GM12878 (cell line): Measurements from ENCODE around the gene NFKBIE. TPM values are rescaled to one million over a fixed set of nuclear protein-coding genes. Genes with fewer than 3 reads are reported as not detected.

Experiments
- ATAC-seq: fragments of 200-7000 bp; cut with Tn5 transposase; 3 replicates; pipeline ENCODE4 v1.9.1; 2020; ENCODE audit warnings: mild to moderate bottlenecking, moderate library complexity
- BruUV-seq: library from RNA; stranded (reverse); fragments of 400-500 nt; replicated peaks from 2 replicates; lab custom pipeline; 2021; lab: Mats Ljungman, UMichigan
- CTCF ChIA-PET: fragments of 300-600 bp; sonication (Branson Sonifier 250); formaldehyde crosslinking; extraction: SDS; loops from one replicate; lab custom pipeline; 2021; ENCODE audit warnings: inconsistent platforms; lab: Yijun Ruan, JAX
- POLR2A ChIA-PET: fragments of 350-600 bp; formaldehyde crosslinking; extraction: SDS; loops from one replicate; lab custom pipeline; 2021; ENCODE audit warnings: inconsistent platforms; lab: Charles Lee
- RAD21 ChIA-PET: fragments of 300-600 bp; sonication (Branson Sonifier 250); formaldehyde crosslinking; loops from one replicate; lab custom pipeline; 2023; ENCODE audit warnings: antibody characterized with exemption; ENCODE audit not compliant: unreplicated experiment; lab: Charles Lee
- SMC1A ChIA-PET: fragments of 300-600 bp; sonication (Branson Sonifier 250); formaldehyde crosslinking; loops from one replicate; lab custom pipeline; 2023; ENCODE audit not compliant: unreplicated experiment, uncharacterized antibody; lab: Charles Lee
- DNase-seq: peaks from one replicate; pipeline ENCODE4 v3.0.0-alpha.2; 2011; ENCODE audit warnings: low read depth, low spot score
- FAIRE-seq: peaks from 3 replicates; lab custom pipeline; 2011; peaks lifted over from hg19 to GRCh38; lab: Jason Lieb, UNC
- H2AFZ ChIP-seq: 2 replicates; pipeline ENCODE4 v1.6.0; 2011; ENCODE audit warnings: low read depth, low read length, control low read depth; ENCODE audit not compliant: control insufficient read depth
- H3K27ac ChIP-seq: 2 replicates; pipeline ENCODE4 v1.5.1; 2011; ENCODE audit warnings: control low read depth; ENCODE audit not compliant: control insufficient read depth, insufficient read depth
- H3K27me3 ChIP-seq, 2 experiments: replicated peaks in 1 of 2; 2 replicates each; pipeline versions ENCODE4 v1.6.0 to v1.6.1; 2011; ENCODE audit warnings: low read length in 1 of 2; ENCODE audit not compliant: control insufficient read depth in 2 of 2, insufficient read depth in 2 of 2
- H3K36me3 ChIP-seq, 2 experiments: 2 replicates each; pipeline ENCODE4 v1.5.1; 2011; ENCODE audit warnings: low read length in 1 of 2; ENCODE audit not compliant: control insufficient read depth in 2 of 2, insufficient read depth in 2 of 2
- H3K4me1 ChIP-seq: 2 replicates; pipeline ENCODE4 v1.6.1; 2011; ENCODE audit warnings: mild to moderate bottlenecking, low read length, moderate library complexity, mixed read lengths; ENCODE audit not compliant: control insufficient read depth, insufficient read depth
- H3K4me2 ChIP-seq: 2 replicates; pipeline ENCODE4 v1.6.0; 2011; ENCODE audit warnings: control low read depth; ENCODE audit not compliant: control insufficient read depth, insufficient read depth
- H3K4me3 ChIP-seq: fragments of 200-600 bp; sonication (generic); 2 replicates; pipeline ENCODE4 v1.5.1; 2016
- H3K79me2 ChIP-seq: 2 replicates; pipeline ENCODE4 v1.6.0; 2011; ENCODE audit warnings: low read length; ENCODE audit not compliant: control insufficient read depth, insufficient read depth
- H3K9ac ChIP-seq: 2 replicates; pipeline ENCODE4 v1.8.0; 2011; ENCODE audit warnings: low read length, control low read depth, mixed read lengths; ENCODE audit not compliant: control insufficient read depth, insufficient read depth
- H3K9me3 ChIP-seq: replicated peaks from 3 replicates; pipeline ENCODE4 v1.5.1; 2011; ENCODE audit warnings: mild to moderate bottlenecking, low read length; ENCODE audit not compliant: control insufficient read depth, insufficient read depth
- H4K20me1 ChIP-seq: 2 replicates; pipeline ENCODE4 v1.6.0; 2011; ENCODE audit not compliant: control insufficient read depth, insufficient read depth
- CREB1 ChIP-seq: IDR thresholded peaks from 2 replicates; pipeline ENCODE4 v1.6.1; 2012; ENCODE audit warnings: low read depth, mild to moderate bottlenecking, inconsistent platforms
- E2F8 ChIP-seq: fragments of 450-650 bp; IDR thresholded peaks from 2 replicates; pipeline ENCODE4 v1.6.1; 2018; ENCODE audit warnings: mild to moderate bottlenecking, low read depth, moderate library complexity; ENCODE audit not compliant: partially characterized antibody
- EED ChIP-seq: sonication (generic); IDR thresholded peaks from 2 replicates; pipeline ENCODE4 v1.6.1; 2016; ENCODE audit warnings: antibody characterized with exemption, low read depth
- HDAC2 ChIP-seq: fragments of 200-600 bp; sonication (generic); IDR thresholded peaks from 2 replicates; pipeline ENCODE4 v1.6.1; 2017
- RAD21 ChIP-seq: IDR thresholded peaks from 2 replicates; pipeline ENCODE4 v1.6.1; 2011; ENCODE audit warnings: mild to moderate bottlenecking, low read depth, low read length, moderate library complexity; ENCODE audit not compliant: insufficient read depth
- RAD51 ChIP-seq: fragments of 450-650 bp; IDR thresholded peaks from 2 replicates; pipeline ENCODE4 v1.6.1; 2016; ENCODE audit warnings: moderate library complexity, mild to moderate bottlenecking, inconsistent platforms
- RCOR1 ChIP-seq: conservative IDR thresholded peaks from 2 replicates; pipeline ENCODE4 v1.6.1; 2012; ENCODE audit warnings: low read depth, low read length, improper control_type of control experiment
- SMAD5 ChIP-seq: IDR thresholded peaks from 2 replicates; pipeline ENCODE4 v1.6.1; 2016; ENCODE audit warnings: antibody characterized with exemption, low read depth
- WGBS: methylation state at CpG from one replicate; pipeline ENCODE4 v1.1.6; 2016; ENCODE audit warnings: low lambda C conversion rate; ENCODE audit not compliant: insufficient replicate concordance, insufficient coverage; ENCODE audit errors: missing lambda C conversion rate; 5-methylcytosine and 5-hydroxymethylcytosine counted together
- in situ Hi-C: fragments of 300-500 bp; cut with MboI; formaldehyde crosslinking; loops from 9 replicates; pipeline ENCODE4 v1.14.3; 2018; ENCODE audit warnings: mixed read lengths
- intact Hi-C: fragments of 100-400 bp; cut with micrococcal nuclease; formaldehyde crosslinking; loops from one replicate; pipeline ENCODE4 v1.14.2; 2022; ENCODE audit not compliant: unreplicated experiment
- polyA plus RNA-seq, 11 experiments: library from polyadenylated mRNA; depleted of rRNA in 4 of 11; unstranded in 6 of 11; stranded (reverse) in 5 of 11; fragments of >200 nt; fragmentation: Nextera tagmentation in 4 of 11; fragmentation: Illumina TruSeq in 1 of 11; extraction: Ambion mirVana in 4 of 11; extraction: Trizol in 1 of 11; gene quantifications; 1 replicate in 1 of 11; 2 replicates in 10 of 11; pipeline versions ENCODE4 v1.2.1 to v1.2.3, GENCODE V29; 2011 to 2016; ENCODE audit warnings: inconsistent platforms in 2 of 11, missing spikeins in 2 of 11, low read depth in 1 of 11
- total RNA-seq, 4 experiments: library from RNA; depleted of rRNA in 3 of 4; stranded (reverse); fragments of >200 nt in 3 of 4; fragmentation: Illumina TruSeq in 1 of 4; extraction: Trizol in 1 of 4; gene quantifications; 2 replicates each; pipeline versions ENCODE4 v1.2.1 to v1.2.3, GENCODE V29; 2013 to 2021

NFKBIE gene
- total and polyA plus RNA-seq, 10 of the 15 experiments (the other 5 are each of a cell fraction or from before 2014, with no cell fraction given) = 10.4 to 106 (median 38.8) TPM

- H3K4me2 ChIP-seq = no peak overlapping the region; the same call in 1 of the 2 replicates
- ChIA-PET SMC1A (interaction anchor here (0.9 to 4.6 kb wide), 14 partner anchors 10 to 191 kb away, joined by 3 to 79 read pairs (median 5); partner anchors contain the start of genes AARS2 and CDC5L), RAD21 (interaction anchor here (0.9 to 4.2 kb wide), 13 partner anchors 9 to 171 kb away, joined by 3 to 36 read pairs (median 5); partner anchors contain the start of genes CDC5L and HSP90AB1), POLR2A (interaction anchor here (0.7 to 1.7 kb wide), 5 partner anchors 11 to 95 kb away, joined by 3 to 6 read pairs (median 3); partner anchors contain the start of gene SLC35B2), CTCF (interaction anchor here (0.6 to 6.3 kb wide), 33 partner anchors 7 to 638 kb away, joined by 3 to 163 read pairs (median 5); partner anchors contain the start of genes AARS2, CDC5L, GTPBP2 and SLC35B2)
- no peak overlapping the region for H3K4me3 ChIP-seq
- peaks cover 33% of the 10 kb centered on the region for H3K79me2 ChIP-seq
- BruUV-seq = no TSS peak
- no peak for FAIRE-seq
- no peaks in the 10 kb centered on the region; a peak in 1 of 4 replicates for H3K36me3 ChIP-seq
- no peak for DNase-seq
- no peak overlapping the region for H3K9ac ChIP-seq
- no peak overlapping the region for H3K27ac ChIP-seq
- 64% methylated on average over 10 of the region's 10 CpGs for WGBS
- H3K4me1 ChIP-seq = peaks cover 29% of the 10 kb centered on the region
- no peaks in the 10 kb centered on the region for H3K9me3 ChIP-seq
- no peaks in the 10 kb centered on the region for H4K20me1 ChIP-seq
- no peak for ATAC-seq
- H2AFZ ChIP-seq = no peak overlapping the region
- in situ Hi-C loops = loop anchor here (5.0 kb wide), 1 partner anchor 70 kb away; no protein-coding TSS in a partner anchor
- no peak for TF ChIP-seq SMAD5
- no peak for TF ChIP-seq EED
- TF ChIP-seq RAD21 = no peak
- no peak for TF ChIP-seq HDAC2
- TF ChIP-seq RCOR1 = no peak
- no peak for TF ChIP-seq CREB1
- TF ChIP-seq RAD51 = no peak
- TF ChIP-seq E2F8 = no peak
- H3K27me3 ChIP-seq = peaks cover 4 to 8% of the 10 kb centered on the region in 2 experiments; a peak in 3 of 4 replicates
- intact Hi-C loops = no loop called here
These were observed 1.9 kb upstream of the NFKBIE start for GRCh38 chr6:44267252-44267651.
